Stimulated activated CD8-positive, alpha-beta memory T cell treated with anti-CD3 and anti-CD28 coated beads, Interleukin-7, amount 100 ng/mL, for 48 hours (primary cell): ENCODE data around the gene GPX4.

Experiments used
- DNase-seq, 2 donors: peaks; one replicate each; pipeline ENCODE4 v3.0.0-alpha.2; 2020; ENCODE audit warnings: low read depth in 1 of 2; ENCODE audit errors: extremely low read depth in 1 of 2

Gene GPX4

GRCh38 chr19:1068009-1069001 lies 35.5 kb upstream of the GPX4 start:
- DNase-seq = no peak

- DNase-seq = no peak
Measured at GRCh38 chr19:1069009-1069779, 34.6 kb upstream of the GPX4 start.

DNA sequence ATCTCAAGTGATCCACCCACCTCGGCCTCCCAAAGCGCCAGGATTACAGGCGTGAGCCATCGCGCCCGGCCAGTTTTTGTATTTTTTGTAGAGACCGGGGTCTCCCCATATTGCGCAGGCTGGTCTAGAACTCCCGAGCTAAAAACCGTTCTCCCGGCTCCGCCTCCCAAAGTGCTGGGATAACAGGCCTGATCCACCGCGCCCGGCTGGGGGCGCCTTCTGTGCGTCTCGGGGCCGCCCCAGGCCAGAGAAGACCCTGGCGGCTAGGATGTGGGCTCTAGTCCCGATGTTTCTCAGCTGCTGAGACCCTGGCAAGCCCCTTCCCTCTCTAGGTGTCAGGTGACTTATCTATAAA lies 33.2 kb upstream of the GPX4 start:
- DNase-seq = no peak

DNA sequence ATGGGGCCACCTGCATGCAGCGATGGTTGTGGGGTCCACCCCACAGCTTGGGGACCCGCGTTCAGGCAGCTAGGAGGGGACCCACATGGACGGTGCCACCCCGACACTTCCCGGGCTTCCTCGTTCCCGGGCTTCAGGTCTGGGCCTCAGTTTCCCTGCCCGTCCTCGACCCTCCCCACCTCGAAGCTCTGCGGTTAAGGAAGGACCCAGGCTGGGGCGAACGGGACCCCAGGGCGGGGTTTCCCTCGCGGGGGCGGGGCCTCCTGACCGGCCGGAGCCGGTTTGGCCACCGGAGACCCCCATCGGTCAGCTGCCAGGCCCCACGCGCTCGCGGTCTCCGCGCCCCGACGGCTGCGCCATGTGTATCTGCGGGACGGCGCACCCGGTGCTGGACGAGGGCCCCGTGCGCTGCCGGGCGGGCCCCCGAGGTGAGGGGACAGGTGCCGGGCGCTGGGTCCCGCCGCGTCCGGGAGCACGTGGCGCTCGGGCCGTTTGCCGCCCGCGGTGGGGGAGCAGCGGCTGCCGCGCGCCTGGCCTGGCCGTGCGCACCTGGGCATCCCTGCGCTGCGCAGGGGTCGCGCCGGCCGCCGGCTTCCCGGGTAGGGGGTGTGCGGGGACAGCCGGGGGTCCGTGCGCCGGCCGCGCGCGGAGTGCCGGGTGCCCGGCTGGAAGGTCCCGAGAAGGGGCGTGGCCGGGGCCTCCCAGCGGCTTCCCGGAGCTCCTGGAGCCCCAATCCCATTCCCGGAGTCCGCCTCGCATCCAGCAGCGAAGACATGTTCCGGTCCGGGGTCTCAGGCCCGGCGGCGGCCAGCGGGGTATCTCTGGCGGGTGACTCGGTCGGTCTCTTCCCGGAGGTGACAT lies 32.6 kb upstream of the GPX4 start:
- no peak for DNase-seq

DNA sequence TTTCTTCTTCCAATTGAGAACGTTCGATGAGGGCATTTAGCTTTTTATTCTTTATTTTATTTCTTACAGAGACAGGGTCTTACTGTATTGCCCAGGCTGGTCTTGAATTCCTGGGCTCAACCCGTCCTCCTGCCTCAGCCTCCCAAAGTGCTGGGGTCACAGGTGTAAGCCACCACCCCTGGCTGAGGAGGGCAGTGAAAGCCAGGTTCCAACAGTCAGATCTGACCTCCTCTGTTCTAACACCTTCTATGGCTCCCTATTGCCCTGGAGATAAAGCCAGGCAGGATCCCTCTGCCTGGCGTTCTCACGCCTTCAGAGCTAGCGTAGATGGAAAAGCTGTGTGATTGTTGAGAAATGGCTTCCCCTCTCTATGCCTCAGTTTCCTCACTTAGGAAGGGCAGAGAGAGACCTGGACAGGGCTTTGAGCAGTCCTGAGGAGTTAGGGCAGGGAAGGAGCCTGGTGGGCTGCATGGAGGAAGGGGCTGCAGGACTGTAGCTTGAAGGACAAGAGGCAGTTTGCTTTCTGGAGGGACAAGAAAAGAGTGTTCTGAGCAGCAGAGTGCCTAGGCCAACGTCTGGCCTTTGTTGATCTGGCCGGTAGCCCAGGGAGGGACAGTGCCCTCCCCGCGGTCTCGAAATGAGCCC lies 31.3 kb upstream of the GPX4 start:
- no peak for DNase-seq

GRCh38 chr19:1073063-1073955 lies 30.5 kb upstream of the GPX4 start:
- no peak for DNase-seq

DNA sequence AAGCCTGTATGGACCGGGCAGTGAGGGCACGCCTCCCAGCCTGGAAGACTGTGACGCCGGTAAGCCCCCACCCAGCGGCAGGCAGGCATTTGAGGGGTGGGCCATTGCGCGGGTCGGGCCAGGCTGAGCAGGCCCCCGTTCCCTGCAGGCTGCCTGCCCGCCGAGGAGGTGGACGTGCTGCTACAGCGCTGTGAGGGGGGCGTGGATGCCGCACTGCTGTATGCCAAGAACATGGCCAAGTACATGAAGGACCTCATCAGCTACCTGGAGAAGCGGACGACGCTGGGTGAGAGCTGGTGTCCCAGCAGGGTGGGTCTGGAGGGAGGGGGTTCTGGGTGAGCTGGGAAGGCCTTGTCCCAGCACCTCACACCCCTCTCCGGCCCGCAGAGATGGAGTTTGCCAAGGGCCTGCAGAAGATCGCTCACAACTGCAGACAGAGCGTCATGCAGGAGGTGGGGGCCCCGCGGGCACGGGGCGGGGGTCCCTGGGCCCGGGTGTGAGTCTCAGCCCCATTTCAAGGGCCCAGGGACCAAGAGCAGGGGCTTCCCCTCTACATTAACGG lies 29.8 kb upstream of the GPX4 start:
- no peak for DNase-seq

GRCh38 chr19:1074544-1075283 lies 29.1 kb upstream of the GPX4 start:
- peak; percentile 68 for DNase-seq

DNA sequence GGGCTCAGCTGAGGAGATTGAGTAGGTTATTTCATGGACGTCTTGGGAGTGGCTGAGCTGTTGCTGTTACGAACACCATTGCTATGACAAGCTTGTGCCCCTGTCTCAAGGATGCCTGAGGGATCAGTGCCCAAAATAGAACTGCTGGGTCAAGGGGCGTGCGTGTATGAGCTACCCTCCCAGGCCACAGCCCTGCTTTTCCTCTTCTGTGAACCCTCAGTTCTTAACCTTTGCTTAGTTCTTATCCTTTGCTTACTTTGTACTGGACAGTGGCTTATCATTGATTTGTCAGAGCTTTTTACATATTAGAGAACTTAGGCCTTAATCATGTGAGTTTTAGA lies 27.8 kb upstream of the GPX4 start:
- DNase-seq = no peak

GRCh38 chr19:1076951-1077350 lies 26.8 kb upstream of the GPX4 start:
- peak; percentile 79 to 90 for DNase-seq

DNA sequence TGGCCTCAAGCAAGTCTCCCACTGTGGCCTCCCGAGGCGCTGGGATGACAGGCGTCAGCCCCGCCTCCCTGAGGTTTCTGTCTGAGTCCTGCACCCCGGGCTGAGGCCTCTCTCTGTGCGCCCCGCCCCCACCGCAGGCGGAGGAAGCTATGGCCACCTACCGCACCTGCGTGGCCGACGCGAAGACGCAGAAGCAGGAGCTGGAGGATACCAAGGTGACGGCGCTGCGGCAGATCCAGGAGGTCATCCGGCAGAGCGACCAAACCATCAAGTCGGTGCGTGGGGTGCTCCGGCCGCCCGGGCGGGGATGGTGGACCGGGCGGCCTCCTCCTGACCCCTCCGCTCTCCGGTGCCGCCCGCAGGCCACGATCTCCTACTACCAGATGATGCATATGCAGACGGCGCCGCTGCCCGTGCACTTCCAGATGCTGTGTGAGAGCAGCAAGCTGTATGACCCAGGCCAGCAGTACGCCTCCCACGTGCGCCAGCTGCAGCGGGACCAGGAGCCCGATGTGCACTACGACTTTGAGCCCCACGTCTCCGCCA lies 24.2 kb upstream of the GPX4 start:
- peak in 1 of 2 donors; percentile 78 for DNase-seq

DNA sequence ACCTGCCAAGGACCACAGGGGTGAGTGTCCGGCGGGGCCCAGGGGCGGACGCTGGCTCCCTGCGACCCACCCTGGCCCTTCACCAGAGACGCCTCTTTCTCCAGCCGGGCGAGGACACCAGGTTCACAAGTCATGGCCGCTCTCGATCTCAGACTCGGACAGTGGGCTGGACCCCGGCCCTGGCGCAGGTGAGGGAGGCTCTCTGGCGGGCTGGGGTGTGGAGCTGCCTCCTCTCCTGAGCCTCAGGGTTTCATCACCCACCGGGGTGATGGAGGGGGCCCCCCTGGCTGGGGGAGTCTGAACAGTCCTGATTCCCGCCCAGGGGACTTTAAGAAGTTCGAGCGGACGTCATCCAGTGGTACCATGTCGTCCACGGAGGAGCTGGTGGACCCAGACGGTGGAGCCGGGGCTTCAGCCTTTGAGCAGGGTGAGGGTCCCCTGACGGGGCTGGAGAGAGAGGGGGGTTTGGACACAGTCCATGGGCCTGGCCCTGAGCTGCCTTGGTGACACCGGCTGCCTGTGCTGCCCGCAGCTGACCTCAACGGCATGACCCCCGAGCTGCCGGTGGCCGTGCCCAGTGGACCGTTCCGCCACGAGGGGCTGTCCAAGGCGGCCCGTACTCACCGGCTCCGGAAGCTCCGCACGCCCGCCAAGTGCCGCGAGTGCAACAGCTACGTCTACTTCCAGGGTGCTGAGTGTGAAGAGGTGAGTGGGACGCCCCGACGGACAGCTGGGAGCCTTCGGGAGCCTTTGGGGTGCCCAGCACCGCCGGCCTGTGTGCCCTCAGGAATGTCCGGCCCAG lies 23.2 kb upstream of the GPX4 start:
- DNase-seq = no peak

DNA sequence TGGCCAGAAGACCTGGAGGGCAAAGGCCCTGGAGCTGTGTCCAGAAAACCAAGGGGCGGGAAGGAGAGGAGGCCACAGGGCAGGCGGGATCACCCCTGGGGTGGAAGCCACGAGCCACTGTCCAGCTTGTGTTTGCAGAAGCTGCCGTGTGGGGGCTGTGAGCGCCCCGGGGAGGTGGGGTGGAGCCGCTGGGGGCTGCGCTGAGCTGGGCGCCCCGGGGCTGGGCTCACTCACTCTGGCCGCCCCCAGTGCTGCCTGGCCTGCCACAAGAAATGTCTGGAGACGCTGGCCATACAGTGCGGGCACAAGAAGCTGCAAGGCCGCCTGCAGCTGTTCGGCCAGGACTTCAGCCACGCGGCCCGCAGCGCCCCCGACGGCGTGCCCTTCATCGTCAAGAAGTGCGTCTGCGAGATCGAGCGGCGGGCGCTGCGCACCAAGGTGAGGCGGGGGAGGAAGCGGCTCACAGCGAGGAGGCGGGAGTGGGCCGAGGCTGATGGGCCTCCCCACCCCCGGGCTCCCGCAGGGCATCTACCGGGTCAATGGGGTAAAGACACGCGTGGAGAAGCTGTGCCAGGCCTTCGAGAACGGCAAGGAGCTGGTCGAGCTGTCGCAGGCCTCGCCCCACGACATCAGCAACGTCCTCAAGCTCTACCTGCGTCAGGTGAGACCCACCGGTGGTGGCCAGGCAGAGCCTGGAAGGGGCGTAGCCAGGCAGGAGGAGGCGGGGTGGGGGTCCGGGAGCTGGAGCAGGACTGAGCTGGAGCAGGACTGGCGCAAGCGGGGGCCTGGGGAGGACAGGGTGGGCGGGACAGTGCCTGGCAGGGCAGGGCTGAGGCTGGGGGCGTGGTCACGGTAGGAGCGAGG lies 22.3 kb upstream of the GPX4 start:
- DNase-seq = no peak

DNA sequence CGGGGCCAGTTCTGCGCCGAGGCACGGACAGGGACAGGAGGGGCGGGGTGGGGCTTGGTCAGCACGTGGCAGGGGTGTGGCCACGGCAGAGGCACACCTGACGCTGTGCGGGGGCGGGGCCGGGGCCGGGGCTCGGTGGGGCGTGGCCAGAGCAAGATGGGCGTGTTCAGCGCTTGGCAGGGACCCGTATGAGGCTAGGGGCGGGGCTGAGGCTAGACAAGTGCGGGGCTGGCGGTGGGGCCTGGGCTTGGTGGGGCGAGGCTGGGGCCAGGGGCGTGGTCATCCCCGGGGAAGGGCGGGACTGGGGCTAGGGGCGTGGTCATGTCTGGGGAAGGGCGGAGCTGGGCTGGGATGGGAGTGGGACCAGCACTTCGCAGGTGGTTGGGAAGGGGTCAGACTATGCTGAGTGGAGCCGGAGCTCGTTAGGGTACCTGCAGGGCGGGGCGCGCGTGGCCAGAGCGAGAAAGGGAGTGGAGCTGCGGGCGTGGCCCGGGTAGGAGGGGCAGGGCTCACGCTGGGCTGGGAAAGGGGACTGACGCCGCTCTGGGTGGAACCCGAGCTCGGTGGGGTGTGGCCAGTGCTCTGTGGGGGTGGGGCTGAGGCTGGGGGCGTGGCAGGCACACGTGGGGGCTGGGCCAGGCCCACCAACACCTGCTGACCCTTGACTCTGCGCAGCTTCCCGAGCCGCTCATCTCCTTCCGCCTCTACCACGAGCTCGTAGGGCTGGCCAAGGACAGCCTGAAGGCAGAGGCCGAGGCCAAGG lies 21.4 kb upstream of the GPX4 start:
- peak; percentile 61 to 85 for DNase-seq

DNA sequence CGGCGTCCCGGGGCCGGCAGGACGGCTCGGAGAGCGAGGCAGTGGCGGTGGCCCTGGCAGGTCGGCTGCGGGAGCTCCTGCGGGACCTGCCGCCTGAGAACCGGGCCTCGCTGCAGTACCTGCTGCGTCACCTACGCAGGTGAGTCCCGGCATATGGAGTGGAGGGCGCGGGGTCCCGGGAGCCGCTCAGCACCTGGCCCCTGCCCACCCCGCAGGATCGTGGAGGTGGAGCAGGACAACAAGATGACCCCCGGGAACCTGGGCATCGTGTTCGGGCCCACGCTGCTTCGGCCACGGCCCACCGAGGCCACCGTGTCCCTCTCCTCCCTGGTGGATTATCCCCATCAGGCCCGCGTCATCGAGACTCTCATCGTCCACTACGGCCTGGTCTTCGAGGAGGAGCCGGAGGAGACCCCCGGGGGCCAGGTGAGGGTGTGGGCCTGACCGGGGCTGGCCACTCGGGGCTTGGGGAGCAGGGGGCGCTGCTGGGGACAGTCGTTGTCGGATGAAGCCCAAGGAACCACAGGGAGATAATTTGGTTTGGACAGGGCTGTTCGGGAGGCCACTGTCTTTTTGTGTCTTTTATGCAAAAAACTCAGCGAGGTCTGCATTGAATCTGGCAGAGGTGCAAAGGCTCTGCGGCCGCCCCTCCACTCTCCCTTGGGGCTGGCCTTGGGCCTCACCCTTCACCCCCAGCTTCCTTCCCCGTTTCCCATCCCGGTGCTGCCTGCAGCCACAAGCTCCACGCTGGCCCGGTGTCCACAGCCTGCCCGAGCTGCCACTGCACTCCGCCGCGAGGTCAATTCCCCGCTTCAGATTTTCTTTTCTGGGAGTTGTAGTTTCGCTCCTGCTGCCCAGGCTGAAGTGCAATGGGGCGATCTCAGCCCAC lies 20.6 kb upstream of the GPX4 start:
- DNase-seq = no peak
